Left lobe of liver (tissue), 2 donors: Measurements from ENCODE around the gene ELOA. TPM values are rescaled to one million over a fixed set of nuclear protein-coding genes. Genes with fewer than 3 reads are reported as not detected.
"Not testable (repeated sequence)": the region's sequence is repeated elsewhere in the genome, so short reads cannot be mapped to it uniquely, and the experiment has no call there.

ENCODE experiments used
- ATAC-seq: fragments of 200-7000 bp; cut with Tn5 transposase; one replicate; pipeline ENCODE4 v1.9.1; 2020; ENCODE audit warnings: mild to moderate bottlenecking, moderate library complexity
- DNase-seq: peaks from one replicate; pipeline ENCODE4 v3.0.0-alpha.2; 2020; ENCODE audit warnings: low spot score
- total RNA-seq: library from RNA; stranded (reverse); gene quantifications from one replicate; pipeline ENCODE4 v1.2.1, GENCODE V29; 2021
- donor health status: DM: no; HTN: no; CAD: no; lungs with moderate emphysema.
- donor health status: DM: no; HTN: yes; CAD: no.

The ELOA gene
- total RNA-seq, 1 donor from 2014 or later = 35.2 TPM

DNA sequence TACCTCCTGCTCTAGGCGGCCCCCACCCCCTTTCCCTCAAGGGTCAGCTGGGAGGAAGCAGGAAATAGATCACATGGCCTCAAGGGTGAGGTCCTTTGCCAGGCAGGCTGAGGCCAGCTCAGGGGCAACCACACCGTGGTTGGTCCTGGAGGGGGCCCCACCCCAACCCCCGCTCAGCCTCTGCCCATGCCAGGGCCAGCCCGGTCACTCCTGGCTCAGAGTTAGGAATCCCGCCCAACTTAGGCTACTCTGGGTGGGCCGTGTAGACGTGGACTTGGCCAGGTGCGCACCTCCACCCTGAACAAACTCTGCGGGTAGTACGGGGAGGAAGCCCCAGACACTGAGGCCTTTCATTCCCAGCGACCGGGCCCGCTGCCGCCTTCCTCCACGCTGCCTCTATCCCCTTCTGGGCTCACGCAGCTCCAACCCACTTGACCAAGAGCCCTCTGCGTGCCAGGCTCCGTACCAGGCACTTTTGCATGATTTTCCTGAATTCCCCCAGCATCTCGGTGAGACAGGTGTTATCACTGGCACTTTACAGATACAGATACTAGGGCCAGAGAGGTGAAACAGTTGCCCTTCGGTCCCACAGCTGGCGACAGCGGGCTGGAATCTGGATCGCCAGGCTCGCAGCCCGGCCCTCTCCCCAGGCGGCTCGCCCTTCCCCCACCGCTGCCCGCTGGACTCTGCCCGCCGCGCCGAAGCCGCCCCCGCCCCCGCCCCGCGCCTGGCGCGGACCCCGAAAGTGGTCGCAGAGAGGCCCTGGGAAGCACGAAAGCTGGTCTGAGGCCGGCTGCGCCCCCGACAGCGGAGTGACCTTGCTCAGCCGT, 56.5 kb downstream of the ELOA start:
- DNase-seq = peak; percentile 90

DNA sequence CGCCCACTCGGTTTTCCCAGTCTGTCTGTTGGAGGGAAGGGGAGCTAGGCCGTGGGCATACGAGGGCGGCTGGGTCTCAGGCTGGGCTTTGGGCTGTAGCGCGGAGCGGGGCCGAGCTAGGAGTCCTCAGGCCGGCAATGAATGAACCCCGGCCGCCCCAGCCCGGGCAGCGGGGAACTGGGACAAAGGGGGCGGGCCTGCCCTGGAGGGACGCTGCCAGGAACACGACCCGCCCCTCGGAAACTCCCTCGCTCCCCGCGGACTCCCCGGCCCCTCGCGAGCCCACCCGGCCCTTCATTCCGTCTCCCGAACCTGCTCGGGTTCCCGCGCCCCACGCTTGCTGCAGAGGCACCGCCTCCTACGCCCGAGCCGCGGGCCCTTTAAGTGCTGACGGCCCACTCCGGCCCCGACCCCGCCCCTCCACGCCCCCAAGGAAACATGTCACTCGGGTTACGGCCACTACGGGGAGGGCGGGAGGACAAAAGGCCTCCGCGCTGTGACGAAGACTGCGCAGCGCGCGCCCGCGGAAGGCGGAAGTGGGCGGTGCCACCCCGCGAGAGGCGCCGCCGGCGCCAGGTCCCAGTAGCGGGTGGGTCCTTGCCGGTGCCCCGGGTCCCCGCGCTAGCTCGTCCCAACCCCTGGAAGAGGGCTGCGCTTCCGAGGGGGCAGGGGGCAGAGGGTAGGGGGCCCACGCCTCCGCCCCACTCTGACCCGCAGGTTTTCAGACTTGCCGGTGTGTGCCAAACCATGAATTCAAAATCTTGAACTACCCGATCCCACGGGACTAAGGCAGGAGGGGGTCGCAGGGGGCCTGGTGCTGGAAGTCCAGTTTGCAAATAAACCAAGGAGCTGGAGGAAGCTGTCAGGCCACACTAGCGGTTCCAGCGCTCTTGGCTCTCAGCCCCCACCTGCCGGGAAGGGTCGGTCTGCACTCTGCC, 57.4 kb downstream of the ELOA start, which contains the start of gene GALE:
Gene GALE, minus strand, starts transcription at position 355 of the 938 bp plus-strand sequence. CDS start 1,747 bp downstream, outside the sequence.
- peak; percentile 99 for DNase-seq
- ATAC-seq = peak; percentile 82

More for the DNA sequence above, 56.5 kb downstream of the ELOA start:
- peak; percentile 73 for ATAC-seq

DNA sequence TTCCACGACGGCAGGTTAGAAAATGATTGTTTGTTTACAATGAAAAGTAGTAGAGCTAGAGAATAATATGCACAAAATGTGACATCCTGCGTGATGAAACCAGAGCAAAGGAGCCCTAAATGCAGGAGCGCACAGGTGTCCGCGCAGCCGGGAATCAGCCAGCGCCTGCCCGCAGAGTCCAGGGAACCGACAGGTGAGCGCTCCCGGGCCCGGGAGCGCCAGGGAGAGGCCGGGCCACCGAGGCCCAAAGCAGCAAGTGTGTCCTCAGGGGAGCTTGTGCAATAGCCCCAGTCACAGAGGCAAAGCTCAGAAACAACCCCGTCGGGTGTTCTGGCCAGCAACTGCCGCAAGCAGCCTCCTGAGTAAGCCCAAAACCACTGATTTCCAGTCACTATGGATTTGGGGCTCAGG, 58.1 kb downstream of the ELOA start:
- DNase-seq = peak; percentile 78

DNA sequence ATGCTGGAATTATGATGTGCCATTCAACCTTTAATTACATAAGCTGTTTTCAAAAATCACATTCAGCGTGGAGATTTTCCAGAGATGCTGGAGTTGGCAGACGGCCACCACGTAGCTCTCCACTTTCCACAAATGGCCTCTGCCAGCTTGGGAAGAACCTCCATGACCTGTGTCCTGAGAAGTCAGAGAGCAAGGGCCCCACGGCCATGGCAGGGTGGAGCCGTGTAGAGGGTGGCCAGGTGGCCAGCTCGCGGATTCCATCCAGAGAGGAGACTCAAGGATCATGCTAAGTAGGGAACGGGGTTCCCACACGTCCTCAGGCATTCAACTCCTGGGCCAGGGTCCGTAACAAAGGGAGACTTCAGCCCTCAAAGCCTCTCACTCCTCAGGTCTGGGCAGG, 58.6 kb downstream of the ELOA start:
- ATAC-seq (peak; percentile 14), DNase-seq (peak; percentile 80)

More for the DNA sequence above, 58.1 kb downstream of the ELOA start:
- peak; percentile 46 for ATAC-seq

DNA sequence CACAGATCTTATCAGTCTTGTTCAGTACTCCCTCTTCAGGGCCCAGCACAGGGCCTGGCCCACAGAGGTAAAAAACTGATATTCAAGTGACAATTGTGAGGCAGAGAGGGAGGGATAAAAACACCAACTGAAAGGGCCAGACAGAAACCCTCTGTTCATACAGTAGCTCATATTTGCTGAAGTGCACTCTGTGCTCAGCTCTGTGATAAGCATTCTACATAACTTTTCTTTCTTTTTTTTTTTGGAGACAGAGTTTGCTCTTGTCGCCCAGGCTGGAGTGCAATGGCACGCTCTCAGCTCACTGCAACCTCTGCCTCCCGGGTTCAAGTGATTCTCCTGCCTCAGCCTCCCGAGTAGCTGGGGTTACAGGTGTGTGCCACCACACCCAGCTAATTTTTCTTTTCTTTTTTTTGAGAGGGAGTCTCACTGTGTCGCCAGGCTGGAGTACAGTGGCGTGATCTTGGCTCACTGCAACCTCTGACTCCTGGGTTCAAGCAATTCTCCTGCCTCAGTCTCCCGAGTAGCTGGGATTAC, 59.6 kb downstream of the ELOA start:
- not testable (repeated sequence) for ATAC-seq, DNase-seq

DNA sequence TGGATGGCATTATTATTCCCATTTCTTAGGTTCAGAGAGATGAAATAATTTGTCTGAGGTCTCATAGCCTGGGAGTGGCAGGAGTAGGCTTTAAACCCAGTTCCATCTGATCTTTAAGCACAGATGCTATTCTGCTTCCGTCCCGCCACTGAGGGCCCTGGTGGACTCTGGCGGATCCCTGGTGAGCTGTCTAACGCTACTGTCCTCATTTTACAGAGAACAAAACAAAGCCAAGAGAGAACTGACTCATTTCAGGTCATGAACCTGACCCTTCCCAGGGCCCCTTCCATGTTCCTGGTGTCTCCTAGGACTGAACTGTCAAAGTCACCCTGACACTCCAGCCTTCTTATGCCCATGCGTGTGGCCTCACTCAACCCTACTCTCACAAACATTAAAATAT, 60.4 kb downstream of the ELOA start:
- no peak for DNase-seq
- no peak for ATAC-seq

DNA sequence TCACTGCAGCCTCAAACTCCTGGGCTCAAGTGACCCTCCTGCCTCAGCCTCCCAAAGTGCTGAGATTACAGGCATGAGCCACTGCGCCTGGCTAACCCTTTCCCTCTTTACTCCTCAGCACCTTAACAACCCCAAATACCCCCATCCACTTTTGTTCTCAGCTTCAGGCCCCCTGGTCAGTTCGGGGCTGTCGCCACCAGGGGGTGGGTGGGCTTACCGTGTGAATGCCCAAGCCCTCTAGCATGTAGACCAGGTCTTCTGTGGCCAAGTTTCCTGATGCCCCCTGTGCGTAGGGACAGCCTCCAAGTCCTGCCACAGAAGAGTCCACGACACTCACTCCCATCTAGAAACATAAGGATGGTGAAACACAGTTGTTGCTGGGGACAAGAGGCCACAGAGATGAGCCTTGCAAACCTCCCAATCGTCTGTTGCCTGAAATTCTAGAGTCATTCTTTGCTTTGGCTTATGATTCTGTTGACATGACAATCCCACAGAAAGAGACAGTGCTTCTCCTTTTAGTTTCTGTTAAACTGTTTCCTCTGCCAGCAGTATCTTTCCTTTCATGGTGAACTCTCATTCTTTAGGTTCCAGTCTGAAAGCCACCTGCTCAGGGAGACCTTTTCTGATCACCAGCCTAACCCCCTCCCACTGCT, 61.0 kb downstream of the ELOA start:
- ATAC-seq (no peak), DNase-seq (no peak)

DNA sequence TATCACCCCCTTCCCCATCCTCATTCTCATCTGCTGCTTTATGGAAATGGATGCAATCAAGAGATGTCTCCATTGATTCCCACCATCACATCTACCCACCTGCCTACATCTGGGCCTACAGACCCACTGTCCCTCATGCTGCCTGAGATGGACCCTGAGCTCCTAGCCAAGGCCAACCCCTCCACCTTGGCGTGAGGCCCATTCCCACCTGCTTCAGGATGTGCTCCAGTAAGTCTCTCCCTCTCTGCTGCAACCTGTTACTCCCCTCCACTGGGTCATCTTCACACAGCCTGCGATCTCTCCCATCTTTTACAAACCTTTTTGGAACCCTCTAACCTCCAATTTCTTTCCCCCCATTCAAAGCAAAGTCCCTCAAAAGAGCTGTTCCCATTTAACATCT, 61.8 kb downstream of the ELOA start:
- no peak for ATAC-seq
- DNase-seq = no peak

DNA sequence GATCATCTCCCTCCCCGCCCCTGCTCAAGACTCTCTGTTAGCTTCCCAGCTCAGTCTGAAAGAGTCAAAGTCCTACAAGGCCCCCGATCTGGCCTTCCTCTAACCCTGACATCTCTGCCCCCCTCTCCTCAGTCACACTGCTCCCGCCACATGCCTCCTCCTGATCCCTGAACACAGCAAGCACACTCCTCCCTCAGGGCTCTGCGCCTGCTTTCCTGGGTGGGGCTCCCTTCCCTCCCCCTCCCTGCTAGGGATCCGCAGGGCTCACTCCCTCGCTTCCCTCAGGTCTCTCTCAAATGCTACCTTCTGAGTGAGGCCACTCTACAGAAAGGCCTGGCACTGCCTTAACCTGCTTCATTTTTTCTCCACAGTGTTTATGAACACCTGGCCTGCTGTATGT, 63.0 kb downstream of the ELOA start:
- no peak for DNase-seq
- no peak for ATAC-seq

DNA sequence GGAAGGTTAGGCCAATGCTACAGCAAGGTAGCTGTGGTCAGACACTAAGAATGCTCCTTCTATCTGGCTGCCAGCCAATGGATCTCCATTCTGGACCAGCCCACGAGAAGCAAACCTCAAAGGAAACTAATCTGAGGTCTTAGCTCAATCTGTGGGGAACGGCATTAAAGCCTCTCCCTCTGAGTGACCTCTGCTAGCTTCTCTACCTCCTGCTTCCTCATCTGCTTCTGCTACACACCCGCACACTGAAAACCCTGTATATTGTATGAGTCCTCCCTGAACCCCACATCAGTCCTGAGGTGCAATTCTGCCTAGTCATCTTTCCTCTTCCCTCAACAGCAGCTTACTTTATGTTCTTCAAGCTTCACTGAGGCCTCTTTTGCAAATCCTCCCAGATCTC, 64.2 kb downstream of the ELOA start:
- ATAC-seq (no peak), DNase-seq (no peak)

DNA sequence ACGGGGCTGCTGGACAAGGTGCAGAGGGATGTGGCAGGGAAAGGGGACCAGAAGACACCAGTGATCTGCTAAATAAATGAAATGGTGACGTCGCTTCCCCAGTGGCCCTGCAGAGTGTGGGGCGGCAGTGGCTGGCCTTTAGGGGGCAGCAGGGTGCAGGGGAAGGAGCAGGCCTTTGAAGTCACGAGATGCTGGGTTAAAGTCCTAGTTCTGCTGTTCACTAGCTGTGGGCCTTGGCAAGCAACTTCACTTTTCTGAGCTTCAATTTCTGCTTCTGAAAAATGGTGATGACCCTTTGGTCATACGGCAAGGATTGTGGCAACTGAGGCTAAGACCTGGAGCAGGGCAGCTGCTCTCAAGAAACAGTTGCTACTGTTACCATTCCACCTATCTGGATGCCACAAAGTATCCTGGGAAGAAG, 66.5 kb downstream of the ELOA start:
- peak; percentile 97 for ATAC-seq
- DNase-seq = peak; percentile 85

DNA sequence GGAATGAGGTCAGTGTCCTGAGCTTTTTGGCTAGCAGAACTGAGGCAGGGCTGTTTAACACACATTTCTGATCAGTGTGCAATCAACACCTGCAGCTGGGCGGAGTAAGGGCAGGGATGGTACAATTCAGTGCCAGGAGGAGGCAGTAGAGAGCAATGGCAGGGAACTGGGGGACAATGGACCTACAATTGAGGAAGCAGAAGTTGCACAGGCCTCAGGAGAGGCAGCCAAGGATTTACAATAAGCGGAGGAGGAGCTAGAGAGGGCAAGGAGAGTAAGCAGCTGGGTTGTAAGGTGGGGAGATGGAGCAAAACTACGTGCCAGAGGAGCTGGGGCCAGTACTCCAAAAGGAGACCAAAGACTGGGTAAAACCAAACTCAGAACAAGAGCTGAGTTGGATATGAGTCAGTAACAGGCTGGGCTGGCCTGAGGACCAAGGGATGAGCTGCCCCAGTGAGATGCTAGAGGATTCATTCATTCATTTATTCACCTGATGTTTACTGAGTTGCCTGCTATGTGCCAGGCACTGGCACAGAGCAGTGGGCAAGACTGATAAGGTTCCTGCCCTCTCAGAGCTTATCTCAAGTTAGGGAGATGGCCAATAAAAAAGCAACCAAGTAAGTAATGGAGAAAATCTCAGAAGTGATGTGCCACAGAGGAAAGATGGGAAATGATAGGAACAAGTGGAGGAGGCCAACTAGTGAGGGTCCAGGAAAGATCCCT, 67.7 kb downstream of the ELOA start:
- no peak for DNase-seq
- peak; percentile 60 for ATAC-seq

Other genes with a start within 250 kb of the ELOA start
- 0.15 TPM for gene E2F2, start 212.2 kb upstream of the ELOA start, total RNA-seq
- gene ID3, start 184.0 kb upstream of the ELOA start, total RNA-seq = 19.7 TPM
- 306 TPM for gene RPL11, start 51.7 kb upstream of the ELOA start, total RNA-seq
- 32.9 TPM for gene PITHD1, start 34.9 kb downstream of the ELOA start, total RNA-seq
- gene LYPLA2, start 47.7 kb downstream of the ELOA start, total RNA-seq = 32.5 TPM
- 43.1 TPM for gene GALE, start 57.3 kb downstream of the ELOA start, total RNA-seq
- 170 TPM for gene HMGCL, start 82.0 kb downstream of the ELOA start, total RNA-seq
- gene FUCA1, start 124.8 kb downstream of the ELOA start, total RNA-seq = 39.0 TPM
- not detected for gene CNR2, start 169.9 kb downstream of the ELOA start, total RNA-seq
- gene PNRC2, start 216.4 kb downstream of the ELOA start, total RNA-seq = 32.1 TPM
- gene SRSF10, start 236.9 kb downstream of the ELOA start, total RNA-seq = 31.1 TPM